Measurements from ENCODE around the gene WDR7.
A peak's percentile ranks its signal among the peaks of the same experiment; 100 is the strongest.

WDR7 gene

GRCh38 chr18:57026316-57026715 lies 375.2 kb downstream of the WDR7 start:
- no peak overlapping the region for H3K9ac ChIP-seq (ENCODE audit: low read length)
- no peak overlapping the region for H2AFZ ChIP-seq (ENCODE audit: low read length)
- H3K79me2 ChIP-seq (ENCODE audit: insufficient read depth, low read length): no peaks in the 10 kb centered on the region
- no peaks in the 10 kb centered on the region for H3F3A ChIP-seq (ENCODE audit: insufficient read depth, low read length)
- H3K4me2 ChIP-seq (ENCODE audit: low read length): no peak overlapping the region
- no peaks in the 10 kb centered on the region for H3K27me3 ChIP-seq (ENCODE audit: insufficient read depth, low read length)
- peaks cover 6% of the 10 kb centered on the region for H3K4me1 ChIP-seq (ENCODE audit: insufficient read depth, low read length, severe bottlenecking)
- H3K27ac ChIP-seq (ENCODE audit: low read depth, low read length, poor library complexity, severe bottlenecking): no peak overlapping the region
- no peaks in the 10 kb centered on the region for H3K9me3 ChIP-seq (ENCODE audit: low read length)
- no peak overlapping the region for H3K4me3 ChIP-seq (ENCODE audit: low read depth, low read length, poor library complexity, severe bottlenecking)
- TF ChIP-seq EZH2 (IDR thresholded peaks at IDR 0.05; ENCODE audit: borderline replicate concordance, low read length): no peak
- TF ChIP-seq, protein P1, sequence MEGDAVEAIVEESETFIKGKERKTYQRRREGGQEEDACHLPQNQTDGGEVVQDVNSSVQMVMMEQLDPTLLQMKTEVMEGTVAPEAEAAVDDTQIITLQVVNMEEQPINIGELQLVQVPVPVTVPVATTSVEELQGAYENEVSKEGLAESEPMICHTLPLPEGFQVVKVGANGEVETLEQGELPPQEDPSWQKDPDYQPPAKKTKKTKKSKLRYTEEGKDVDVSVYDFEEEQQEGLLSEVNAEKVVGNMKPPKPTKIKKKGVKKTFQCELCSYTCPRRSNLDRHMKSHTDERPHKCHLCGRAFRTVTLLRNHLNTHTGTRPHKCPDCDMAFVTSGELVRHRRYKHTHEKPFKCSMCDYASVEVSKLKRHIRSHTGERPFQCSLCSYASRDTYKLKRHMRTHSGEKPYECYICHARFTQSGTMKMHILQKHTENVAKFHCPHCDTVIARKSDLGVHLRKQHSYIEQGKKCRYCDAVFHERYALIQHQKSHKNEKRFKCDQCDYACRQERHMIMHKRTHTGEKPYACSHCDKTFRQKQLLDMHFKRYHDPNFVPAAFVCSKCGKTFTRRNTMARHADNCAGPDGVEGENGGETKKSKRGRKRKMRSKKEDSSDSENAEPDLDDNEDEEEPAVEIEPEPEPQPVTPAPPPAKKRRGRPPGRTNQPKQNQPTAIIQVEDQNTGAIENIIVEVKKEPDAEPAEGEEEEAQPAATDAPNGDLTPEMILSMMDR (IDR thresholded peaks at IDR 0.05; ENCODE audit: low read length): no peak
- H4K20me1 ChIP-seq (ENCODE audit: insufficient read depth, low read length): no peaks in the 10 kb centered on the region
- H3K9me2 ChIP-seq (ENCODE audit: low read depth, low read length): no peaks in the 10 kb centered on the region
- H3K36me3 ChIP-seq (ENCODE audit: insufficient read depth, low read length): peaks cover 5% of the 10 kb centered on the region; the same call in 1 of the 2 replicates

DNA sequence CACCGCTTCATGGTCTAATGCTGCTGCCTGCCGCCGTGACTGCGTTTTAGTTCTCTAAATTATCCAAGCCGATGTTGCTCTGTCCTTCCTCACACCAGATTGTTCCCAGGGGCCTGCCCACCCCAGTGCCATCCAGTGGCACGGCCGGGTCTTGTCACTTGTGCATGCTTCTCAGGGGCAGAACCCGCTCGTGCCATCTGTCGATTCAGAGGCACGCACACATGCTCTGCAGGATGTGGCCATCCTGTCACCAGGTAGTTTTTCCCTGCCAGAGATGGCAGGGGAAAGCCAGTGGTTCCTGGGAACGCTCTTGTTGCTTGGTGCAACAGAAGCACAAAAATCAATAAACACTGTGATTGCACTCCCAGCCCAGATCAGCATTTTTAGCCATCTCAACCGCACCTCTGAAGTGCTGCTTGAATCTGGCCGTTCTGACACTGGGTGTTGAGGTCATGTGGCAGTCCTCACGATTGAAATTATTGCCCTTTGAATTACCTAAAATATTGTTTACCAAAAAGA lies 376.1 kb downstream of the WDR7 start:
- peaks cover 6% of the 10 kb centered on the region for H3K4me1 ChIP-seq (ENCODE audit: insufficient read depth, low read length, severe bottlenecking)
- no peaks in the 10 kb centered on the region for H4K20me1 ChIP-seq (ENCODE audit: insufficient read depth, low read length)
- H3K27me3 ChIP-seq (ENCODE audit: insufficient read depth, low read length): no peaks in the 10 kb centered on the region
- peaks cover 5% of the 10 kb centered on the region; the same call in 1 of the 2 replicates for H3K36me3 ChIP-seq (ENCODE audit: insufficient read depth, low read length)
- no peak overlapping the region for H3K4me2 ChIP-seq (ENCODE audit: low read length)
- TF ChIP-seq EZH2 (IDR thresholded peaks at IDR 0.05; ENCODE audit: borderline replicate concordance, low read length): no peak
- TF ChIP-seq, protein P1 (IDR thresholded peaks at IDR 0.05; ENCODE audit: low read length): no peak
- H3K4me3 ChIP-seq (ENCODE audit: low read depth, low read length, poor library complexity, severe bottlenecking): no peak overlapping the region
- no peaks in the 10 kb centered on the region for H3K79me2 ChIP-seq (ENCODE audit: insufficient read depth, low read length)
- H3F3A ChIP-seq (ENCODE audit: insufficient read depth, low read length): no peaks in the 10 kb centered on the region
- no peaks in the 10 kb centered on the region for H3K9me2 ChIP-seq (ENCODE audit: low read depth, low read length)
- no peaks in the 10 kb centered on the region for H3K9me3 ChIP-seq (ENCODE audit: low read length)
- H3K9ac ChIP-seq (ENCODE audit: low read length): no peak overlapping the region
- no peak overlapping the region for H2AFZ ChIP-seq (ENCODE audit: low read length)
- no peak overlapping the region for H3K27ac ChIP-seq (ENCODE audit: low read depth, low read length, poor library complexity, severe bottlenecking)

GRCh38 chr18:57029761-57030160 lies 378.6 kb downstream of the WDR7 start:
- H3K4me2 ChIP-seq (ENCODE audit: low read length): no peak overlapping the region
- no peaks in the 10 kb centered on the region for H3F3A ChIP-seq (ENCODE audit: insufficient read depth, low read length)
- no peaks in the 10 kb centered on the region for H4K20me1 ChIP-seq (ENCODE audit: insufficient read depth, low read length)
- TF ChIP-seq, protein P1 (IDR thresholded peaks at IDR 0.05; ENCODE audit: low read length): peak; percentile 19; the same call in 1 of the 2 replicates
- TF ChIP-seq EZH2 (IDR thresholded peaks at IDR 0.05; ENCODE audit: borderline replicate concordance, low read length): no peak
- H3K27me3 ChIP-seq (ENCODE audit: insufficient read depth, low read length): no peaks in the 10 kb centered on the region
- no peaks in the 10 kb centered on the region for H3K79me2 ChIP-seq (ENCODE audit: insufficient read depth, low read length)
- H3K4me3 ChIP-seq (ENCODE audit: low read depth, low read length, poor library complexity, severe bottlenecking): no peak overlapping the region
- H3K27ac ChIP-seq (ENCODE audit: low read depth, low read length, poor library complexity, severe bottlenecking): no peak overlapping the region
- H3K9me3 ChIP-seq (ENCODE audit: low read length): no peaks in the 10 kb centered on the region
- no peak overlapping the region for H2AFZ ChIP-seq (ENCODE audit: low read length)
- H3K9me2 ChIP-seq (ENCODE audit: low read depth, low read length): no peaks in the 10 kb centered on the region
- no peak overlapping the region for H3K9ac ChIP-seq (ENCODE audit: low read length)
- H3K4me1 ChIP-seq (ENCODE audit: insufficient read depth, low read length, severe bottlenecking): no peaks in the 10 kb centered on the region
- no peaks in the 10 kb centered on the region for H3K36me3 ChIP-seq (ENCODE audit: insufficient read depth, low read length)

Measured in OCI-LY1 (cell line).